ENCODE measurements around the gene PTGES. TPM values are rescaled to one million over a fixed set of nuclear protein-coding genes. Genes with fewer than 3 reads are reported as not detected.

The PTGES gene
- total RNA-seq, 1 experiment from 2014 or later = 2.4 TPM

DNA sequence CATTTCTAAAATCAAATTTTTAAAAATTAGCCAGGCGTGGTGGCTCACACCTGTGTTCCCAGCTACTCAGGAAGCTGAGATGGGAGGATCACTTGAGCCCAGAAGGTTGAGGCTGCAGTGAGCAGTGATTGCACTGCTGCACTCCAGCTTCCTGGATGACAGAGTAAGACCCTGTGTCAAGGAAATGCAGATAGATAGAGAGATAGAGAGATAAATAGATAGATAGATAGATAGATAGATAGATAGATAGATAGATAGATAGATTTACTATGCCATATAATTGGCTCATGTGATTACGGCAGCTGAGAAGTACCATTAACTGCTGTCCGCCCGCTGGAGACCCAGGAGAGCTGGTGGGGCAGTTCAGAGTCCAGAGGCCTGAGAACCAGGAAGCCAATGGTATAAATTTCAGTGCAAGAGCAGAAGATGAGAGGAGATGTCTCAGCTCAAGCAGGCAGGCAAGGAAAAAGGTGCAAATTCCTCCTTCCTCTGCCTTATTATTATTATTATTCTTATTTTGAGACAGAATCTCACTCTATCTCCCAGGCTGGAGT lies 13.0 kb upstream of the PTGES start:
- no peak overlapping the region for H2BK20ac ChIP-seq (ENCODE audit: low read depth, low read length, poor library complexity, severe bottlenecking)
- H3K36me3 Mint-ChIP-seq (ENCODE audit: insufficient read depth in 1 of 3, low read depth in 3 of 3) = no peaks in the 10 kb centered on the region
- no peaks in the 10 kb centered on the region for H3K79me1 ChIP-seq (ENCODE audit: insufficient read depth, low read depth, low read length, poor library complexity, severe bottlenecking)
- H3K14ac ChIP-seq (ENCODE audit: insufficient read depth, low read length) = no peak overlapping the region
- H2BK15ac ChIP-seq (ENCODE audit: low read depth, low read length) = no peak overlapping the region
- no peak overlapping the region for H3K27ac Mint-ChIP-seq
- no peak overlapping the region for H3K23ac ChIP-seq (ENCODE audit: insufficient read length, low read depth, low read length)
- no peaks in the 10 kb centered on the region for H3K79me2 ChIP-seq (ENCODE audit: insufficient read depth, low read length)
- peaks cover 6 to 10% of the 10 kb centered on the region in 2 experiments; a peak in 3 of 4 replicates for H3K4me1 Mint-ChIP-seq
- H3T11ph ChIP-seq (ENCODE audit: low read length) = no peak overlapping the region
- DNase-seq = no peak
- H3K4me2 ChIP-seq (ENCODE audit: insufficient read depth, insufficient read length, low read length) = no peak overlapping the region
- no peak overlapping the region for H3K4ac ChIP-seq (ENCODE audit: low read depth, low read length)
- no peak overlapping the region for H2AFZ ChIP-seq (ENCODE audit: low read length)
- no peak overlapping the region for H2BK120ac ChIP-seq (ENCODE audit: low read depth, low read length, poor library complexity, severe bottlenecking)
- H4K20me1 ChIP-seq (ENCODE audit: control insufficient read depth, insufficient read depth, insufficient read length) = no peaks in the 10 kb centered on the region
- H4K5ac ChIP-seq (ENCODE audit: insufficient read length, low read depth, low read length) = no peak overlapping the region
- H3K4me1 ChIP-seq (ENCODE audit: insufficient read depth, low read length) = no peaks in the 10 kb centered on the region; the same call in 1 of the 2 replicates
- no peak overlapping the region for H2BK12ac ChIP-seq (ENCODE audit: insufficient read length, low read depth, low read length)
- WGBS (ENCODE audit: extremely low coverage, insufficient read length, low lambda C conversion rate) = no CpG with 5 or more reads among the region's 4 CpGs
- H3K18ac ChIP-seq (ENCODE audit: insufficient read length, low read depth, low read length) = no peak overlapping the region
- no peak overlapping the region for H4K91ac ChIP-seq (ENCODE audit: insufficient read length, low read depth, low read length)
- peaks cover 3% of the 10 kb centered on the region for H3K23me2 ChIP-seq (ENCODE audit: insufficient read length, low read depth, low read length, poor library complexity, severe bottlenecking)
- no peaks in the 10 kb centered on the region for H3K9me3 Mint-ChIP-seq
- no peak overlapping the region for H2AK5ac ChIP-seq (ENCODE audit: insufficient read length, low read length)
- H4K8ac ChIP-seq (replicated peaks; ENCODE audit: insufficient read length, low read depth, low read length) = no peak overlapping the region
- H3K9me3 ChIP-seq (ENCODE audit: control insufficient read depth, low read depth, low read length) = no peaks in the 10 kb centered on the region
- no peak overlapping the region for H2BK5ac ChIP-seq (ENCODE audit: insufficient read length, low read length)
- H3K27me3 ChIP-seq (ENCODE audit: insufficient read depth, low read length) = no peaks in the 10 kb centered on the region
- no peak overlapping the region for H3K9ac ChIP-seq (ENCODE audit: extremely low read depth, insufficient read length, low read length)
- no peak overlapping the region for H3K4me3 Mint-ChIP-seq
- TF ChIP-seq, protein P1, sequence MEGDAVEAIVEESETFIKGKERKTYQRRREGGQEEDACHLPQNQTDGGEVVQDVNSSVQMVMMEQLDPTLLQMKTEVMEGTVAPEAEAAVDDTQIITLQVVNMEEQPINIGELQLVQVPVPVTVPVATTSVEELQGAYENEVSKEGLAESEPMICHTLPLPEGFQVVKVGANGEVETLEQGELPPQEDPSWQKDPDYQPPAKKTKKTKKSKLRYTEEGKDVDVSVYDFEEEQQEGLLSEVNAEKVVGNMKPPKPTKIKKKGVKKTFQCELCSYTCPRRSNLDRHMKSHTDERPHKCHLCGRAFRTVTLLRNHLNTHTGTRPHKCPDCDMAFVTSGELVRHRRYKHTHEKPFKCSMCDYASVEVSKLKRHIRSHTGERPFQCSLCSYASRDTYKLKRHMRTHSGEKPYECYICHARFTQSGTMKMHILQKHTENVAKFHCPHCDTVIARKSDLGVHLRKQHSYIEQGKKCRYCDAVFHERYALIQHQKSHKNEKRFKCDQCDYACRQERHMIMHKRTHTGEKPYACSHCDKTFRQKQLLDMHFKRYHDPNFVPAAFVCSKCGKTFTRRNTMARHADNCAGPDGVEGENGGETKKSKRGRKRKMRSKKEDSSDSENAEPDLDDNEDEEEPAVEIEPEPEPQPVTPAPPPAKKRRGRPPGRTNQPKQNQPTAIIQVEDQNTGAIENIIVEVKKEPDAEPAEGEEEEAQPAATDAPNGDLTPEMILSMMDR (conservative IDR thresholded peaks at IDR 0.05) = no peak
- no peak overlapping the region for H3K56ac ChIP-seq (ENCODE audit: insufficient read length, low read depth, low read length)
- no peaks in the 10 kb centered on the region for H3K27me3 Mint-ChIP-seq (ENCODE audit: low read depth)
- no peak overlapping the region for H3K27ac ChIP-seq (ENCODE audit: insufficient read length, low read depth, low read length)

Measured in H9 (cell line).